GM03348 (cell line): Measurements from ENCODE around the gene MNAT1.
"Not testable (repeated sequence)": the region's sequence is repeated elsewhere in the genome, so short reads cannot be mapped to it uniquely, and the experiment has no call there.

Experiments
- DNase-seq: peaks from one replicate; pipeline ENCODE4 v3.0.0; 2012; ENCODE audit warnings: low spot score

Gene MNAT1

GRCh38 chr14:60805841-60806430, 71.4 kb downstream of the MNAT1 start:
- peak; percentile 12 for DNase-seq

- DNase-seq, result no peak
Measured at GRCh38 chr14:60807247-60807646, 72.7 kb downstream of the MNAT1 start.

GRCh38 chr14:60807971-60808370, 73.4 kb downstream of the MNAT1 start:
- DNase-seq, result no peak

GRCh38 chr14:60812987-60813386, 78.4 kb downstream of the MNAT1 start:
- DNase-seq, result no peak

GRCh38 chr14:60815371-60815770, 80.8 kb downstream of the MNAT1 start:
- no peak for DNase-seq

GRCh38 chr14:60817113-60817512, 82.6 kb downstream of the MNAT1 start:
- DNase-seq, result no peak

GRCh38 chr14:60819575-60819974, 85.0 kb downstream of the MNAT1 start:
- DNase-seq, result no peak

GRCh38 chr14:60838601-60839000, 104.0 kb downstream of the MNAT1 start:
- no peak for DNase-seq

GRCh38 chr14:60839057-60839456, 104.5 kb downstream of the MNAT1 start:
- DNase-seq, result no peak

GRCh38 chr14:60839657-60840056, 105.1 kb downstream of the MNAT1 start:
- no peak for DNase-seq

- DNase-seq, result no peak
Measured at GRCh38 chr14:60840313-60840712, 105.8 kb downstream of the MNAT1 start.

GRCh38 chr14:60845523-60845922, 111.0 kb downstream of the MNAT1 start:
- DNase-seq, result no peak

- DNase-seq, result no peak
Measured at GRCh38 chr14:60848066-60848465, 113.5 kb downstream of the MNAT1 start.

- not testable (repeated sequence) for DNase-seq
Measured at GRCh38 chr14:60851692-60852091, 117.1 kb downstream of the MNAT1 start.

- no peak for DNase-seq
Measured at GRCh38 chr14:60856111-60856510, 121.5 kb downstream of the MNAT1 start.

GRCh38 chr14:60859525-60859924, 125.0 kb downstream of the MNAT1 start:
- DNase-seq, result no peak

- DNase-seq, result no peak
Measured at GRCh38 chr14:60861545-60862140, 127.1 kb downstream of the MNAT1 start.

- DNase-seq, result no peak
Measured at GRCh38 chr14:60862283-60862682, 127.7 kb downstream of the MNAT1 start.

GRCh38 chr14:60863249-60863648, 128.7 kb downstream of the MNAT1 start:
- no peak for DNase-seq

- DNase-seq, result no peak
Measured at GRCh38 chr14:60865378-60866127, 131.0 kb downstream of the MNAT1 start.

- no peak for DNase-seq
Measured at GRCh38 chr14:60867503-60868172, 133.1 kb downstream of the MNAT1 start.

GRCh38 chr14:60878121-60878520, 143.6 kb downstream of the MNAT1 start:
- DNase-seq, result no peak

GRCh38 chr14:60878536-60878935, 144.0 kb downstream of the MNAT1 start:
- DNase-seq, result peak; percentile 5
